Measurements from ENCODE around the gene POLD3.

DNA sequence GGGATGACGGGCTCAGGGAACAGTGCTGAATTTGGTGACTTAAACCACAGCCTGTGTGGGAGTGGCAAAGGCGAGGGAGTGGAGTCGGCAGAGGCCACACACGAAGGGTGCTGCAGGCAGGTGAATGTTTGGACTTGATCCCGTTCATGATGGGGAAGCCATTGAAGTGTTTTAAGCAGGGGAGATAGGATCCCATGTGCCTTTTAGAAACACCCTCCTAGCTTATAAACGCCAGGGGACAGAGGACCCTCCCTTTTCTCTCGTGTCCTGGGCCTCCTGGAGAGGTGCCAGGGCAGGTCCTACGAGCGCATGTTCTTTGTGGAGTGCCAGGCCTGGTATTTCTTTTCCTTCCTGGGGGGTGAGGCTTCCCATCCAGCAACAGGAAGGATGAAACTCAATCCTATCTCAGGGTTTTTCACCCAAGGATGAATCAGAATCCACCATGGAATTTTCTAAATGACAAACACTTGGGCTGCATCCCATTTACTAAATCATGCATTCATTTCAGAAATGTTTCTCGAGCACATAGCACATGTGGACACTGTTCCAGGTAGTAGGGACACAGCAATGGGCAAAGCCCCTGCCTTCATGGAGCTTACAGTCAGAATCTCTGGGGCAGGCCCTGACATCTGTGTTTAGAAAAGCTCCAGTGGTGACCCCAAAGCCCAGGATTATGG lies 79.3 kb downstream of the POLD3 start:
- TF ChIP-seq EZH2 (IDR thresholded peaks at IDR 0.05) (no peak), POLR2AphosphoS5 (IDR thresholded peaks at IDR 0.05; ENCODE audit: borderline replicate concordance, low read depth, low read length) (no peak), FOXP2 (optimal IDR thresholded peaks at IDR 0.05; ENCODE audit: control extremely low read depth, extremely low read length, insufficient read depth) (no peak)
